MM.1S (cell line): ENCODE measurements around the gene MBOAT2.

Experiments
- DNase-seq: peaks from one replicate; pipeline ENCODE4 v3.0.0-alpha.2; 2015
- H2AFZ ChIP-seq: fragments of 300-600 bp; sonication (generic); 2 replicates; pipeline ENCODE4 v1.6.0; 2016; ENCODE audit warnings: antibody characterized with exemption, low read length
- H3F3A ChIP-seq: fragments of 300-600 bp; sonication (generic); 2 replicates; pipeline ENCODE4 v1.6.1; 2016; ENCODE audit warnings: mild to moderate bottlenecking, antibody characterized with exemption, low read length, moderate library complexity, mixed read lengths; ENCODE audit not compliant: insufficient read depth
- H3K27ac ChIP-seq: fragments of 300-600 bp; sonication (generic); 2 replicates; pipeline ENCODE4 v1.5.1; 2016; ENCODE audit warnings: mild to moderate bottlenecking, low read length
- H3K27me3 ChIP-seq: fragments of 300-600 bp; sonication (generic); replicated peaks from 2 replicates; pipeline ENCODE4 v1.6.0; 2016; ENCODE audit warnings: low read length; ENCODE audit not compliant: insufficient read depth
- H3K36me3 ChIP-seq: fragments of 300-600 bp; sonication (generic); replicated peaks from 2 replicates; pipeline ENCODE4 v1.6.1; 2016; ENCODE audit warnings: mild to moderate bottlenecking, low read length, mixed read lengths; ENCODE audit not compliant: insufficient read depth
- H3K4me1 ChIP-seq: fragments of 300-600 bp; sonication (generic); 2 replicates; pipeline ENCODE4 v1.6.1; 2016; ENCODE audit warnings: low read length, mixed read lengths
- H3K4me2 ChIP-seq: fragments of 300-600 bp; sonication (generic); 2 replicates; pipeline ENCODE4 v1.6.0; 2016; ENCODE audit warnings: low read depth, low read length
- H3K4me3 ChIP-seq: fragments of 300-600 bp; sonication (generic); 2 replicates; pipeline ENCODE4 v1.5.1; 2016; ENCODE audit warnings: low read length, mixed read lengths
- H3K79me2 ChIP-seq: fragments of 300-600 bp; sonication (generic); 2 replicates; pipeline ENCODE4 v1.6.1; 2016; ENCODE audit warnings: mixed run types, low read length, mixed read lengths
- H3K9ac ChIP-seq: fragments of 300-600 bp; sonication (generic); 2 replicates; pipeline ENCODE4 v1.6.1; 2016; ENCODE audit warnings: low read length, mixed read lengths
- H3K9me2 ChIP-seq: fragments of 300-600 bp; sonication (generic); replicated peaks from 2 replicates; pipeline ENCODE4 v1.6.1; 2016; ENCODE audit warnings: mild to moderate bottlenecking, low read length, mixed read lengths; ENCODE audit not compliant: insufficient read depth
- H3K9me3 ChIP-seq: fragments of 300-600 bp; sonication (generic); replicated peaks from 2 replicates; pipeline ENCODE4 v1.6.1; 2016; ENCODE audit warnings: mild to moderate bottlenecking, low read length, mixed read lengths; ENCODE audit not compliant: insufficient read depth
- H4K20me1 ChIP-seq: fragments of 300-600 bp; sonication (generic); 2 replicates; pipeline ENCODE4 v1.6.1; 2016; ENCODE audit warnings: mild to moderate bottlenecking, low read length, moderate library complexity, mixed read lengths; ENCODE audit not compliant: insufficient read depth
- CTCF ChIP-seq: fragments of 300-600 bp; sonication (generic); IDR thresholded peaks from 2 replicates; pipeline ENCODE4 v1.5.1; 2016; ENCODE audit warnings: antibody characterized with exemption, low read length, mixed read lengths
- EZH2 ChIP-seq: fragments of 300-600 bp; sonication (generic); optimal IDR thresholded peaks from 2 replicates; pipeline ENCODE3; 2017; ENCODE audit warnings: low read depth, mild to moderate bottlenecking, antibody characterized with exemption, low read length, mixed read lengths
- EZH2phosphoT487 ChIP-seq: fragments of 300-600 bp; sonication (generic); IDR thresholded peaks from 2 replicates; pipeline ENCODE4 v1.6.1; 2018; ENCODE audit warnings: antibody characterized with exemption, low read length

The MBOAT2 gene

GRCh38 chr2:8926356-8926755 is 77.1 kb downstream of the MBOAT2 start:
- Histone ChIP-seq H3K27ac (no peak overlapping the region), H3K4me3 (no peak overlapping the region), H2AFZ (no peak overlapping the region)

GRCh38 chr2:8925411-8925810 is 78.1 kb downstream of the MBOAT2 start:
- Histone ChIP-seq H3K4me1 (peaks cover 29% of the 10 kb centered on the region), H3K36me3 (no peaks in the 10 kb centered on the region), H3K9me2 (no peaks in the 10 kb centered on the region), H3K9me3 (no peaks in the 10 kb centered on the region), H4K20me1 (no peaks in the 10 kb centered on the region), H3K79me2 (no peaks in the 10 kb centered on the region), H3K27ac (no peak overlapping the region), H3K9ac (no peak overlapping the region), H2AFZ (no peak overlapping the region), H3K4me3 (no peak overlapping the region), H3K27me3 (no peaks in the 10 kb centered on the region), H3F3A (peaks cover 17% of the 10 kb centered on the region), H3K4me2 (no peak overlapping the region)
- no peak for DNase-seq
- no peak for TF ChIP-seq EZH2phosphoT487
- no peak for TF ChIP-seq EZH2
- no peak for TF ChIP-seq CTCF

More at GRCh38 chr2:8926356-8926755, 77.1 kb downstream of the MBOAT2 start:
- Histone ChIP-seq H3K9me2 (no peaks in the 10 kb centered on the region), H3K9ac (no peak overlapping the region), H3K79me2 (no peaks in the 10 kb centered on the region), H3K4me1 (peaks cover 29% of the 10 kb centered on the region), H3F3A (peaks cover 17% of the 10 kb centered on the region), H3K36me3 (no peaks in the 10 kb centered on the region), H4K20me1 (no peaks in the 10 kb centered on the region), H3K9me3 (no peaks in the 10 kb centered on the region), H3K4me2 (no peak overlapping the region), H3K27me3 (no peaks in the 10 kb centered on the region)
- DNase-seq = no peak
- TF ChIP-seq EZH2phosphoT487 (no peak), CTCF (no peak), EZH2 (no peak)

- Histone ChIP-seq H4K20me1 (no peaks in the 10 kb centered on the region), H3K4me2 (peak overlapping the region; percentile 47), H3K27me3 (no peaks in the 10 kb centered on the region), H2AFZ (peak overlapping the region; percentile 43; the same call in 1 of the 2 replicates), H3K9ac (peak overlapping the region; percentile 20; the same call in 1 of the 2 replicates), H3F3A (peaks cover 17% of the 10 kb centered on the region), H3K27ac (peak overlapping the region; percentile 80), H3K4me1 (peaks cover 29% of the 10 kb centered on the region), H3K9me2 (no peaks in the 10 kb centered on the region), H3K4me3 (no peak overlapping the region), H3K79me2 (no peaks in the 10 kb centered on the region), H3K9me3 (no peaks in the 10 kb centered on the region), H3K36me3 (no peaks in the 10 kb centered on the region)
- peak; percentile 76 for DNase-seq
- TF ChIP-seq CTCF (no peak), EZH2 (no peak), EZH2phosphoT487 (no peak)
Measured at GRCh38 chr2:8923183-8923582, 80.3 kb downstream of the MBOAT2 start.
